ENCODE data around the gene ZFYVE1. TPM values are rescaled to one million over a fixed set of nuclear protein-coding genes. Genes with fewer than 3 reads are reported as not detected.
"Not testable (repeated sequence)": the region's sequence is repeated elsewhere in the genome, so short reads cannot be mapped to it uniquely, and the experiment has no call there.

Gene ZFYVE1
- polyA plus RNA-seq, 2 of the 4 experiments (the other 2 are of a cell fraction), result 7.4 to 9.4 TPM

DNA sequence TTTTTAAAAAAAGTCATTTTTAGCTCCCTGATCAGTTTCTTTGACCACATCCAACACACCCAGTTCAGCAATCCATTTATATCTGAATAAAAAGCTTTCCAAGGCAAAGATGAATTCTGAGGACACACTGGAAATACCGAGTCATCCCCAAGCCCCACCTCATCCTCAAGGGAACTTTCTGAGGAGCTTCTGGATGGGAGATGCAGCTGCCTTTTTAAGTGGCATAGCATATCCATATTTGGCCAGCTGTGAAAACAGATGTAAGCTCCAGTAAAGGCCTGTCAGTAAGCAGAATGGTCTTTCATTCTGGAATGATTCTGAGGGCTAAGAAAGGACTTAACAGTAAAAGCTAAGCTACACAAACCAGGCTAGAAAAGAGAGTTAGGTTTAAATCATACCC lies 18.4 kb downstream of the ZFYVE1 start (continued):
- TF ChIP-seq, protein P1, sequence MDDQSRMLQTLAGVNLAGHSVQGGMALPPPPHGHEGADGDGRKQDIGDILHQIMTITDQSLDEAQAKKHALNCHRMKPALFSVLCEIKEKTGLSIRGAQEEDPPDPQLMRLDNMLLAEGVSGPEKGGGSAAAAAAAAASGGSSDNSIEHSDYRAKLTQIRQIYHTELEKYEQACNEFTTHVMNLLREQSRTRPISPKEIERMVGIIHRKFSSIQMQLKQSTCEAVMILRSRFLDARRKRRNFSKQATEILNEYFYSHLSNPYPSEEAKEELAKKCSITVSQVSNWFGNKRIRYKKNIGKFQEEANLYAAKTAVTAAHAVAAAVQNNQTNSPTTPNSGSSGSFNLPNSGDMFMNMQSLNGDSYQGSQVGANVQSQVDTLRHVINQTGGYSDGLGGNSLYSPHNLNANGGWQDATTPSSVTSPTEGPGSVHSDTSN (IDR thresholded peaks at IDR 0.05), result no peak
- TF ChIP-seq, protein P2, sequence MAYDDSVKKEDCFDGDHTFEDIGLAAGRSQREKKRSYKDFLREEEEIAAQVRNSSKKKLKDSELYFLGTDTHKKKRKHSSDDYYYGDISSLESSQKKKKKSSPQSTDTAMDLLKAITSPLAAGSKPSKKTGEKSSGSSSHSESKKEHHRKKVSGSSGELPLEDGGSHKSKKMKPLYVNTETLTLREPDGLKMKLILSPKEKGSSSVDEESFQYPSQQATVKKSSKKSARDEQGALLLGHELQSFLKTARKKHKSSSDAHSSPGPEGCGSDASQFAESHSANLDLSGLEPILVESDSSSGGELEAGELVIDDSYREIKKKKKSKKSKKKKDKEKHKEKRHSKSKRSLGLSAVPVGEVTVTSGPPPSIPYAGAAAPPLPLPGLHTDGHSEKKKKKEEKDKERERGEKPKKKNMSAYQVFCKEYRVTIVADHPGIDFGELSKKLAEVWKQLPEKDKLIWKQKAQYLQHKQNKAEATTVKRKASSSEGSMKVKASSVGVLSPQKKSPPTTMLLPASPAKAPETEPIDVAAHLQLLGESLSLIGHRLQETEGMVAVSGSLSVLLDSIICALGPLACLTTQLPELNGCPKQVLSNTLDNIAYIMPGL (CRISPR knock-in tag; IDR thresholded peaks at IDR 0.05; ENCODE audit: borderline replicate concordance), result no peak
- TF ChIP-seq PHF8 (IDR thresholded peaks at IDR 0.05; ENCODE audit: borderline replicate concordance, low read depth), result no peak

DNA sequence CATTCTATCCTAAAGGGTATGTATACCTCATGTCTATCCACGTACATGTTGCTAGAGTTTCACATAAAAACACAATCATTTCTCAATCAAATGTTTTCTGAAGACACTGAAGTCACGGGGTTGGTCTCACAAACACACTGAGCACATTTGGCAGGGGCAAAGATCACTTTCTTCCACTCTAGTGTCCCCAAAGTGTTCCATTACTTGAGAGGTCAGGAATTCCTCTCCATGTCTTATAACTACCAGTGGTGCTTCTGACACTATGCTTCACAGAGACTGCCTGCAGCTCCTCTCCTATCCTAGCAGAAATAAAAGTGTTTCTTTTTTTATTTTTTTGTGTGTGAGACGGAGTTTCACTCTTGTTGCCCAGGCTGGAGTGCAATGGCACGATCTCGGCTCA lies 19.1 kb downstream of the ZFYVE1 start:
- H3K4me2 ChIP-seq, result no peak overlapping the region
- ChIA-PET CTCF (no interaction called here), POLR2A (interaction anchor here (1.1 kb wide), 1 partner anchor 19 kb away, joined by 3 read pairs; the partner anchor contains the start of gene ZFYVE1)
- H3K9me3 ChIP-seq, result no peaks in the 10 kb centered on the region
- TF ChIP-seq SMC3 (IDR thresholded peaks at IDR 0.05) (no peak), CHD2 (IDR thresholded peaks at IDR 0.05; ENCODE audit: low read length, partially characterized antibody) (no peak), RCOR1 (IDR thresholded peaks at IDR 0.05; ENCODE audit: low read depth, low read length) (no peak)
- no peak overlapping the region for H3K27ac ChIP-seq
- ATAC-seq, result no peak; a peak in 1 of 6 replicates
- WGBS (ENCODE audit: missing lambda C conversion rate), result 86% methylated on average over 5 of the region's 5 CpGs
- no peak for DNase-seq (ENCODE audit: low read depth in 1 of 2, low spot score in 1 of 2)
- no peak for FAIRE-seq
- H3K4me3 ChIP-seq, result no peak overlapping the region
- no peaks in the 10 kb centered on the region for H3K4me1 ChIP-seq

DNA sequence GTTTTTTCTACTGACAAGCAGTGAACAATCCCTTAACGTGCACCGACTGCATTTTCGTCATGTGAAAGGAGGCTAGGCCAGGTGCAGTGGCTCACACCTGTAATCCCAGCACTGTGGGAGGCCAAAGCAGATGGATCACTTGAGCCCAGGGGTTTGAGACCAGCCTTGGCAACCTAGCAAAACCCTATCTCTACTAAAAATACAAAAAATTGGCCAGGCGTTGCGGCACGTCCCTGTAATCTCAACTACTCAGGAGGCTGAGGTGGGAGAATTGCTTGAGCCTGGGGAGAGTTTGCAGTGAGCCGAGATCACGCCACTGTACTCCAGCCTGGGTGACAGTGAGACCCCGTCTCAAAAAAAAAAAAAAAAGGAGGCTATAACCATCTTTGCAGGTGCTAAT lies 22.3 kb downstream of the ZFYVE1 start:
- H3K4me2 ChIP-seq; POLR2A ChIA-PET; ATAC-seq; H3K9me3 ChIP-seq; FAIRE-seq; H3K4me1 ChIP-seq; H3K4me3 ChIP-seq; H3K27ac ChIP-seq; DNase-seq (ENCODE audit: low read depth in 1 of 2, low spot score in 1 of 2): not testable (repeated sequence)
- CTCF ChIA-PET, result interaction anchor here (1.4 kb wide), 1 partner anchor 55 kb away, joined by 4 read pairs; no protein-coding TSS in a partner anchor
- 96% methylated on average over 9 of the region's 9 CpGs for WGBS (ENCODE audit: missing lambda C conversion rate)

DNA sequence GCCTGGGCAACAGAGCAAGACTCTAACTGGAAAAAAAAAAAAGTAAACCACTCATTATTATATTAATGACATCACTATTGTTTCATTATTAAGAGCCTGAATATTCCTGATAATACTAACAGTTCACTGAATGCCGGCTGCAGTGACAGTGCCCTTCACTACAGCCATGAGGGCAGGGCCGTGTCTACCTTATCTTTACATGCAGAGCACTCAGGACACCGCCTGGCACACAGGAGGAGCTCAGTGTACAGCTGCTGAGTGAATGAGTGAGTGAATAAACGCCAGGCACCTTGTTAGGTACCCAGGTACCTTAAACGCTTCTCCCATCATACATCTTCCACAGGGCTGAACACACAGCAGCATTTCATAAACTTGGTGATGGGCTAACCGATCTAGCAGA lies 23.2 kb downstream of the ZFYVE1 start:
- Histone ChIP-seq H3K4me3 (no peak overlapping the region), H3K4me2 (no peak overlapping the region), H3K9me3 (no peaks in the 10 kb centered on the region), H3K4me1 (no peaks in the 10 kb centered on the region), H3K27ac (no peak overlapping the region)
- ChIA-PET CTCF (interaction anchor here (1.4 kb wide), 1 partner anchor 54 kb away, joined by 4 read pairs; no protein-coding TSS in a partner anchor), POLR2A (no interaction called here)
- no peak for ATAC-seq
- DNase-seq (ENCODE audit: low read depth in 1 of 2, low spot score in 1 of 2), result no peak
- TF ChIP-seq, protein P3, sequence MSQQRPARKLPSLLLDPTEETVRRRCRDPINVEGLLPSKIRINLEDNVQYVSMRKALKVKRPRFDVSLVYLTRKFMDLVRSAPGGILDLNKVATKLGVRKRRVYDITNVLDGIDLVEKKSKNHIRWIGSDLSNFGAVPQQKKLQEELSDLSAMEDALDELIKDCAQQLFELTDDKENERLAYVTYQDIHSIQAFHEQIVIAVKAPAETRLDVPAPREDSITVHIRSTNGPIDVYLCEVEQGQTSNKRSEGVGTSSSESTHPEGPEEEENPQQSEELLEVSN (IDR thresholded peaks at IDR 0.05; ENCODE audit: borderline replicate concordance, low read depth), result no peak
- TF ChIP-seq, protein P1 (IDR thresholded peaks at IDR 0.05), result no peak
- TF ChIP-seq POLR2A (IDR thresholded peaks at IDR 0.05; ENCODE audit: low read length) (no peak), FOSL2 (IDR thresholded peaks at IDR 0.05) (no peak), FOSL2 (CRISPR knock-in tag; IDR thresholded peaks at IDR 0.05) (no peak), TP53 (CRISPR knock-in tag; IDR thresholded peaks at IDR 0.05) (no peak), MYC (IDR thresholded peaks at IDR 0.05; ENCODE audit: borderline replicate concordance, low read length) (no peak)
- TF ChIP-seq, protein P4, sequence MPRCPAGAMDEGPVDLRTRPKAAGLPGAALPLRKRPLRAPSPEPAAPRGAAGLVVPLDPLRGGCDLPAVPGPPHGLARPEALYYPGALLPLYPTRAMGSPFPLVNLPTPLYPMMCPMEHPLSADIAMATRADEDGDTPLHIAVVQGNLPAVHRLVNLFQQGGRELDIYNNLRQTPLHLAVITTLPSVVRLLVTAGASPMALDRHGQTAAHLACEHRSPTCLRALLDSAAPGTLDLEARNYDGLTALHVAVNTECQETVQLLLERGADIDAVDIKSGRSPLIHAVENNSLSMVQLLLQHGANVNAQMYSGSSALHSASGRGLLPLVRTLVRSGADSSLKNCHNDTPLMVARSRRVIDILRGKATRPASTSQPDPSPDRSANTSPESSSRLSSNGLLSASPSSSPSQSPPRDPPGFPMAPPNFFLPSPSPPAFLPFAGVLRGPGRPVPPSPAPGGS (IDR thresholded peaks at IDR 0.05), result no peak
- TF ChIP-seq, protein P5, sequence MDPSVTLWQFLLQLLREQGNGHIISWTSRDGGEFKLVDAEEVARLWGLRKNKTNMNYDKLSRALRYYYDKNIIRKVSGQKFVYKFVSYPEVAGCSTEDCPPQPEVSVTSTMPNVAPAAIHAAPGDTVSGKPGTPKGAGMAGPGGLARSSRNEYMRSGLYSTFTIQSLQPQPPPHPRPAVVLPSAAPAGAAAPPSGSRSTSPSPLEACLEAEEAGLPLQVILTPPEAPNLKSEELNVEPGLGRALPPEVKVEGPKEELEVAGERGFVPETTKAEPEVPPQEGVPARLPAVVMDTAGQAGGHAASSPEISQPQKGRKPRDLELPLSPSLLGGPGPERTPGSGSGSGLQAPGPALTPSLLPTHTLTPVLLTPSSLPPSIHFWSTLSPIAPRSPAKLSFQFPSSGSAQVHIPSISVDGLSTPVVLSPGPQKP (IDR thresholded peaks at IDR 0.05; ENCODE audit: low read depth, low read length), result no peak
- no peak for FAIRE-seq
- WGBS (ENCODE audit: missing lambda C conversion rate), result 80% methylated on average over 6 of the region's 6 CpGs

Data from A549 (cell line).